Brain microvascular endothelial cell (primary cell): ENCODE measurements around the gene VPS9D1.

ENCODE experiments used
- DNase-seq: peaks from one replicate; pipeline ENCODE4 v3.0.0-alpha.2; 2020
- H3K27ac ChIP-seq: fragments of 250-450 bp; sonication (Bioruptor Pico); 2 replicates; pipeline ENCODE4 v1.5.1; 2020; ENCODE audit warnings: mild to moderate bottlenecking, moderate library complexity
- H3K27me3 ChIP-seq: fragments of 250-450 bp; sonication (Bioruptor Pico); replicated peaks from 2 replicates; pipeline ENCODE4 v1.5.1; 2020; ENCODE audit warnings: mild to moderate bottlenecking
- H3K36me3 ChIP-seq: fragments of 250-450 bp; sonication (Bioruptor Pico); replicated peaks from 2 replicates; pipeline ENCODE4 v1.5.1; 2020; ENCODE audit warnings: mild to moderate bottlenecking
- H3K4me3 ChIP-seq: 2 replicates; pipeline ENCODE4 v1.5.1; 2011; ENCODE audit warnings: low read depth, mild to moderate bottlenecking, control low read depth, low read length, moderate library complexity
- CTCF ChIP-seq: IDR thresholded peaks from 2 replicates; pipeline ENCODE4 v1.5.1; 2011; ENCODE audit warnings: low read depth, mild to moderate bottlenecking, moderate library complexity, low read length, control low read depth, inconsistent platforms; ENCODE audit errors: missing control alignments
- in situ Hi-C: cut with HindIII; loops from 2 replicates; pipeline ENCODE4 v1.10.0; 2017; ENCODE audit warnings: low sequenced_read_pairs, low pct_ligation_motif_present

The VPS9D1 gene

GRCh38 chr16:89732142-89732917 is 11.6 kb upstream of the VPS9D1 start:
- no peak for TF ChIP-seq CTCF
- peaks cover 75% of the 10 kb centered on the region for H3K36me3 ChIP-seq
- in situ Hi-C loops = no loop called here
- no peak overlapping the region for H3K4me3 ChIP-seq
- H3K27ac ChIP-seq = no peak overlapping the region
- no peak for DNase-seq
- H3K27me3 ChIP-seq = no peaks in the 10 kb centered on the region

- no peak overlapping the region for H3K4me3 ChIP-seq
- H3K27ac ChIP-seq = no peak overlapping the region
- in situ Hi-C loops = no loop called here
- peaks cover 74% of the 10 kb centered on the region for H3K36me3 ChIP-seq
- no peaks in the 10 kb centered on the region for H3K27me3 ChIP-seq
- TF ChIP-seq CTCF = no peak
- no peak for DNase-seq
Measured at GRCh38 chr16:89730610-89731234, 10.0 kb upstream of the VPS9D1 start.

GRCh38 chr16:89729863-89730593 is 9.3 kb upstream of the VPS9D1 start:
- no peak for DNase-seq
- Histone ChIP-seq H3K27me3 (no peaks in the 10 kb centered on the region), H3K4me3 (no peak overlapping the region), H3K27ac (no peak overlapping the region), H3K36me3 (peaks cover 68% of the 10 kb centered on the region)
- in situ Hi-C loops = no loop called here
- no peak for TF ChIP-seq CTCF

- Histone ChIP-seq H3K27ac (no peak overlapping the region), H3K4me3 (no peak overlapping the region), H3K27me3 (no peaks in the 10 kb centered on the region), H3K36me3 (peaks cover 65% of the 10 kb centered on the region)
- DNase-seq = no peak
- TF ChIP-seq CTCF = no peak
- in situ Hi-C loops = no loop called here
Measured at GRCh38 chr16:89729293-89729692, 8.6 kb upstream of the VPS9D1 start.

- in situ Hi-C loops = no loop called here
- no peak overlapping the region for H3K4me3 ChIP-seq
Measured at GRCh38 chr16:89727406-89728120, 6.9 kb upstream of the VPS9D1 start.

More at GRCh38 chr16:89727406-89728120, 6.9 kb upstream of the VPS9D1 start:
- TF ChIP-seq CTCF = no peak
- H3K27ac ChIP-seq = no peak overlapping the region
- no peak for DNase-seq
- H3K27me3 ChIP-seq = no peaks in the 10 kb centered on the region
- H3K36me3 ChIP-seq = peaks cover 67% of the 10 kb centered on the region
